HCEC 1CT (cell line): ENCODE data around the gene CCDC6.
A peak's percentile ranks its signal among the peaks of the same experiment; 100 is the strongest.
"Not testable (repeated sequence)": the region's sequence is repeated elsewhere in the genome, so short reads cannot be mapped to it uniquely, and the experiment has no call there.

Source experiments
- DNase-seq: peaks from one replicate; pipeline ENCODE4 v3.0.0-alpha.2; 2017

Gene CCDC6

GRCh38 chr10:59879363-59879913 lies 26.9 kb downstream of the CCDC6 start:
- DNase-seq: no peak

- DNase-seq: no peak
Measured at GRCh38 chr10:59878915-59879314, 27.4 kb downstream of the CCDC6 start.

- no peak for DNase-seq
Measured at GRCh38 chr10:59878289-59878688, 28.1 kb downstream of the CCDC6 start.

GRCh38 chr10:59877191-59877671 lies 29.1 kb downstream of the CCDC6 start:
- DNase-seq: peak; percentile 86

GRCh38 chr10:59876695-59877094 lies 29.7 kb downstream of the CCDC6 start:
- DNase-seq: peak; percentile 69

GRCh38 chr10:59876208-59876607 lies 30.1 kb downstream of the CCDC6 start:
- not testable (repeated sequence) for DNase-seq

GRCh38 chr10:59873896-59874295 lies 32.5 kb downstream of the CCDC6 start:
- no peak for DNase-seq

GRCh38 chr10:59872892-59873463 lies 33.4 kb downstream of the CCDC6 start:
- peak; percentile 98 for DNase-seq

- DNase-seq: no peak
Measured at GRCh38 chr10:59870152-59870551, 36.2 kb downstream of the CCDC6 start.

GRCh38 chr10:59869594-59869940 lies 36.8 kb downstream of the CCDC6 start:
- no peak for DNase-seq

- DNase-seq: no peak
Measured at GRCh38 chr10:59868696-59869593, 37.4 kb downstream of the CCDC6 start.

- DNase-seq: no peak
Measured at GRCh38 chr10:59867590-59867989, 38.8 kb downstream of the CCDC6 start.

GRCh38 chr10:59865101-59865500 lies 41.3 kb downstream of the CCDC6 start:
- DNase-seq: peak; percentile 13

- no peak for DNase-seq
Measured at GRCh38 chr10:59864141-59864962, 42.0 kb downstream of the CCDC6 start.

GRCh38 chr10:59859570-59859969 lies 46.8 kb downstream of the CCDC6 start:
- no peak for DNase-seq

- DNase-seq: no peak
Measured at GRCh38 chr10:59857921-59858320, 48.4 kb downstream of the CCDC6 start.

GRCh38 chr10:59857049-59857448 lies 49.3 kb downstream of the CCDC6 start:
- DNase-seq: no peak

GRCh38 chr10:59856104-59856503 lies 50.3 kb downstream of the CCDC6 start:
- no peak for DNase-seq

- DNase-seq: no peak
Measured at GRCh38 chr10:59854571-59854970, 51.8 kb downstream of the CCDC6 start.

GRCh38 chr10:59852670-59853069 lies 53.7 kb downstream of the CCDC6 start:
- DNase-seq: no peak

GRCh38 chr10:59851864-59852263 lies 54.5 kb downstream of the CCDC6 start:
- DNase-seq: no peak

GRCh38 chr10:59847888-59848287 lies 58.5 kb downstream of the CCDC6 start:
- DNase-seq: no peak

GRCh38 chr10:59847326-59847725 lies 59.0 kb downstream of the CCDC6 start:
- DNase-seq: no peak
